LoVo (cell line): ENCODE data around the gene GINS3.
A peak's percentile ranks its signal among the peaks of the same experiment; 100 is the strongest.
"Not testable (repeated sequence)": the region's sequence is repeated elsewhere in the genome, so short reads cannot be mapped to it uniquely, and the experiment has no call there.

Experiments used
- DNase-seq: peaks from one replicate; pipeline ENCODE4 v3.0.0-alpha.2; 2016; ENCODE audit warnings: low spot score

The GINS3 gene

DNA sequence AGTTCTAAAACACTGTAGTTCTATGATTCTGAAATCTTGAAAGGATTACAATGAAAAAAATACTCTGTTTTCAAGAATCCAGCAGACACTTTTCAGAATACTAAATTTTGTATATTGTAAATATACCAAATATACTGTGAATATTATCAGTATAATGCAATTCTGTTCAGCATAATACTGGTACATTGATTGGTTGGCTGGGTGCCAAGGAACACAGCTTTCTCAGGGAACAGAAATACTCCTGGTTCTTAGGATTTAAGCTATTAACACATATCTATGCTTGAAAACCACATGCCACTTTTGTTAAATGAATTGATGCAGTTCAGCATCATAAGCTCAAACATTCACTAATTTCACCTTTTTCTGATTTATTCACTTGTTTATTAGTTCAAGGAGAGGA lies 2.5 kb upstream of the GINS3 start:
- DNase-seq: no peak

DNA sequence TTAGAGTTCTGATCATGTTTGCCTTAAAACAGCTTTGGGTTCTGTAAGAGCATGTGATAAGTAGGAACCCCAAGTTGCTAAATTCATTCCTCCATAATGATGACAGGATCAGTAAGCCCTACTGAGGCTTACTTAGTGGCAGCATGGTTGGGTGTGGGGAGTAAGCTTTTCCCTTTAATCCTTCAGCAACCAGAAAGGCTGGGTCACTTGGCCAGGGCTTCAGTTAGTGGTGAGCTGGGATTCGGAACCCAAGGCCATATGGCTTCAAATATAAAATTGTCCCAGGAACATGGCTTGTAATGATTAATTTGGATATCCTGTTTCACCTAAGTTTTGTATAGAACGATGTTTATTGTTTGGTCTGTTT lies 850 bp downstream of the GINS3 start:
- peak; percentile 12 for DNase-seq

DNA sequence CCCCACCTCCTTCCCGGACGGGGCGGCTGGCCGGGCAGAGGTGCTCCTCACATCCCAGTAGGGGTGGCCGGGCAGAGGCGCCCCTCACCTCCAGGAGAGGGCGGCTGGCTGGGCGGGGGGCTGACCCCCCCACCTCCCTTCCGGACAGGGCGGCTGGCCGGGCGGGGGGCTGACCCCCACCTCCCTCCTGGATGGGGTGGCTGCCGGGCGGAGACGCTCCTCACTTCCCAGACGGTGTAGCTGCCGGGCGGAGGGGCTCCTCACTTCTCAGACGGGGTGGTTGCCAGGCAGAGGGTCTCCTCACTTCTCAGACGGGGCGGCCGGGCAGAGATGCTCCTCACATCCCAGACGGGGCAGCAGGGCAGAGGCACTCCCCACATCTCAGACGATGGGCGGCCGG lies 4.6 kb downstream of the GINS3 start:
- DNase-seq: not testable (repeated sequence)

DNA sequence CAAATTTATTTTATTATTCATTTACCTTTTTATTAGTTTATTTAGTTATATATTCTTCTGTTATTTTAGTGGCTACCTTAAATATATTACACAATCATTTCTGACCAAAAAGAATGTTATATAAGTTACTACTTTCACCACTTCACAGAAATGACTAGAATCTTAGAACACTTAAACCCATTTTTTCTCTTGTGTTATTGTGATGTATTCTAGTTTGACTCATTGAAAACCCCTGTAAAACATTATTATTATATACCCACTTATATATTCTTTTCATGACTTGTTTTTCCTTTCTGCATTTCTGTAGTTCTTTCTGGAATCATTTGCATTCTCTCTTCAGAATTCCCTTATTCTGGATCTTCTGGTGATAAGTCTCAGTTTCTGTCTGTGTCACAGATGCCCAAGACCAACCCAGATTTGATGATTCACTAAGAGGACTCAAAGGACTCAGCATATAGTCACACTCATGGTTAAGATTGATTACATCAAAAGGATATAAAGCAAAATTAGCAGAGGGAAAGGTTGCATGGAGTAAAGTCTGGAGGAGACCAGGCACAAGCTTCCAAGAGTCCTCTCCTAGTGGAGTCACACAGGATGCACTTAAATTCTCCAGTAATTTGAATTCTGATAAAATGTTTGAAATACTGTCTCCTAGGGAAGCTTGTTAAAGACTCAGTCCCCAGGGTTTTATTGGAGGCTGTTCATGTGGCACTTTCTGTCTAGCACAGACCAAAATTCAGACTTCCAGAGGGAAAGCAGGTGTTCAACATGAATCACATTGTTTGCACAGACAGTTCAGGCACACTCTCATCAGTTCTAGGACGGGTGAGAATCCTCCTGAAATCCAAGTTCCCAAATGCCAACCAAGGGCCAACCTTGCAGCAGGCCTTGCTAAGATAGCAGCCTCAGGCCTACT lies 7.7 kb downstream of the GINS3 start:
- DNase-seq: no peak

GRCh38 chr16:58401305-58401704 lies 9.0 kb downstream of the GINS3 start:
- not testable (repeated sequence) for DNase-seq

GRCh38 chr16:58402796-58403195 lies 10.5 kb downstream of the GINS3 start:
- no peak for DNase-seq

GRCh38 chr16:58409316-58409973 lies 17.2 kb downstream of the GINS3 start:
- peak; percentile 8 for DNase-seq

- no peak for DNase-seq
Observed at GRCh38 chr16:58411336-58411735, 19.1 kb downstream of the GINS3 start.

GRCh38 chr16:58411736-58412614 lies 19.7 kb downstream of the GINS3 start:
- DNase-seq: no peak

GRCh38 chr16:58412615-58412970 lies 20.3 kb downstream of the GINS3 start:
- DNase-seq: not testable (repeated sequence)

GRCh38 chr16:58413359-58413758 lies 21.1 kb downstream of the GINS3 start:
- DNase-seq: no peak

- no peak for DNase-seq
Observed at GRCh38 chr16:58415003-58415402, 22.7 kb downstream of the GINS3 start.

- DNase-seq: not testable (repeated sequence)
Observed at GRCh38 chr16:58415961-58416360, 23.7 kb downstream of the GINS3 start.

- no peak for DNase-seq
Observed at GRCh38 chr16:58417035-58417434, 24.8 kb downstream of the GINS3 start.

DNA sequence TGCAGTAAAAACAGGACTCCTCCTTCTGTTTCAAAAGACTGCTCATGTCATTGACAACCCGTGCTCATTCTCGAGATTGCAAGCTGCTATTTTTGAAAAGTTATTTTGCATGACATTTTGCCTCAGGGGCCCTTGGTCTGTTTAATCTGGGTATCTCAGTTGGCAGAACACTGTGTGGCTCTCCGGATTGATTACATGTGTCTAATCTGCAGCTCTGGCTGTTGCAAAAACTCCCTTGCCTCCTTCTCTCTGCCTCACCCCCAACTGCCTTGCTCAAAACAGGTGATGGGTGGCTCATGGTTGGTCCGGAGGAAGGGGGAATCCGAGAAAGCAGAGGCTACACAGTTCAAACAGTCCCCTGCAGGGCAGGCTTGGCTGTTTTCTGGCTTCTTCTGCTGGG lies 25.3 kb downstream of the GINS3 start:
- DNase-seq: no peak

GRCh38 chr16:58418026-58418425 lies 25.8 kb downstream of the GINS3 start:
- DNase-seq: no peak

- DNase-seq: no peak
Observed at GRCh38 chr16:58418601-58419000, 26.3 kb downstream of the GINS3 start.

GRCh38 chr16:58419241-58419990 lies 27.1 kb downstream of the GINS3 start:
- DNase-seq: no peak

DNA sequence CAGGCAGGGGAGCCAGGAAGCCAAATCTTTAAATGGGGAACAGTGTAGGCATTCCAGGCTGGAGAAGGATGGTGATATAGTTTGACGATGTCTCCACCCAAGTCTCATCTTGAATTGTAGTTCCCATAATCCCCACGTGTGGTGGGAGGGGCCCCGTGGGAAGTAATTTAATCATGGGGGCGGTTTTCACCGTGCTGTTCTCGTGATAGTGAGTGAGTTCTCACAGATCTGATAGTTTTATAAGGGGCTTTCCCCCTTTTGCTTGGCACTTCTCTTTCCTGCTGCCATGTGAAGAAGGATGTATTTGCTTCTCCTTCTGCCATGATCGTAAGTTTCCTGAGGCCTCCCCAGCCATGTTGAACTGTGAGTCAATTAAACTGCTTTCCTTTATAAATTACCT lies 28.8 kb downstream of the GINS3 start:
- DNase-seq: no peak

- no peak for DNase-seq
Observed at GRCh38 chr16:58421529-58421928, 29.3 kb downstream of the GINS3 start.

GRCh38 chr16:58422809-58423208 lies 30.5 kb downstream of the GINS3 start:
- no peak for DNase-seq

- no peak for DNase-seq
Observed at GRCh38 chr16:58425245-58425644, 33.0 kb downstream of the GINS3 start.
